CD4-positive, alpha-beta memory T cell (primary cell): ENCODE results near the gene RERG. TPM values are rescaled to one million over a fixed set of nuclear protein-coding genes. Genes with fewer than 3 reads are reported as not detected.

ENCODE experiments used
- CTCF ChIA-PET: fragments of 350-600 bp; sonication (Branson Sonifier 250); formaldehyde crosslinking; loops from one replicate; lab custom pipeline; 2021; ENCODE audit warnings: inconsistent platforms; ENCODE audit not compliant: partially characterized antibody; lab: Charles Lee
- POLR2A ChIA-PET: fragments of 350-600 bp; sonication (Branson Sonifier 250); formaldehyde crosslinking; loops from one replicate; lab custom pipeline; 2021; ENCODE audit not compliant: partially characterized antibody; lab: Charles Lee
- DNase-seq, 5 donors: peaks; one replicate each; pipeline versions ENCODE4 v3.0.0 to v3.0.0-alpha.2; 2020 to 2022; ENCODE audit warnings: mixed read lengths in 1 of 5
- H3K27ac ChIP-seq: one replicate; pipeline ENCODE4 v1.7.0; 2013; ENCODE audit warnings: low read depth, low read length
- H3K27me3 ChIP-seq: 2 replicates; pipeline ENCODE4 v1.7.0; 2013; ENCODE audit warnings: mild to moderate bottlenecking, low read length, moderate library complexity; ENCODE audit not compliant: insufficient read depth
- H3K36me3 ChIP-seq: 2 replicates; pipeline ENCODE4 v1.7.0; 2013; ENCODE audit warnings: mild to moderate bottlenecking, low read length, moderate library complexity; ENCODE audit not compliant: insufficient read depth
- H3K4me1 ChIP-seq: 2 replicates; pipeline ENCODE4 v1.7.0; 2013; ENCODE audit warnings: mild to moderate bottlenecking, low read length, moderate library complexity; ENCODE audit not compliant: insufficient read depth
- H3K4me3 ChIP-seq, 2 donors: one replicate each; pipeline ENCODE4 v1.7.0; 2013; ENCODE audit warnings: low read length in 2 of 2, mild to moderate bottlenecking in 1 of 2
- H3K9me3 ChIP-seq, 2 donors: one replicate each; pipeline ENCODE4 v1.7.0; 2013; ENCODE audit warnings: low read length in 2 of 2, control low read depth in 1 of 2; ENCODE audit not compliant: control insufficient read depth in 1 of 2
- H3K27ac Mint-ChIP-seq, 7 donors: one replicate each; pipeline ENCODE4 v1.8.0; 2020 to 2021; ENCODE audit warnings: mixed read lengths in 7 of 7, mild to moderate bottlenecking in 6 of 7, inconsistent platforms in 3 of 7, moderate library complexity in 3 of 7
- H3K27me3 Mint-ChIP-seq, 2 donors: one replicate each; pipeline ENCODE4 v1.8.0; 2020 to 2021; ENCODE audit warnings: mixed read lengths in 2 of 2
- H3K36me3 Mint-ChIP-seq, 2 donors: one replicate each; pipeline ENCODE4 v1.8.0; 2020 to 2021; ENCODE audit warnings: mixed read lengths in 2 of 2, inconsistent platforms in 1 of 2, mild to moderate bottlenecking in 1 of 2
- H3K4me1 Mint-ChIP-seq, 4 donors: one replicate each; pipeline ENCODE4 v1.8.0; 2020 to 2021; ENCODE audit warnings: mixed read lengths in 4 of 4, mild to moderate bottlenecking in 1 of 4
- H3K4me3 Mint-ChIP-seq, 8 donors: one replicate each; pipeline ENCODE4 v1.8.0; 2020 to 2021; ENCODE audit warnings: mixed read lengths in 8 of 8, mild to moderate bottlenecking in 7 of 8, moderate library complexity in 6 of 8, inconsistent platforms in 3 of 8
- H3K9me3 Mint-ChIP-seq, 8 donors: one replicate each; pipeline ENCODE4 v1.8.0; 2020 to 2021; ENCODE audit warnings: mixed read lengths in 8 of 8, mild to moderate bottlenecking in 5 of 8, inconsistent platforms in 3 of 8, moderate library complexity in 1 of 8
- intact Hi-C: fragments of 100-400 bp; cut with micrococcal nuclease; formaldehyde crosslinking; loops from one replicate; pipeline ENCODE4 v1.15.1; 2023
- polyA plus RNA-seq, 2 donors: library from polyadenylated mRNA; unstranded; fragments of 300-500 nt; fragmentation: Illumina TruSeq; gene quantifications; one replicate each; pipeline ENCODE4 v1.2.3, GENCODE V29; 2021
- total RNA-seq, 2 experiments: library from RNA; stranded (reverse); gene quantifications; one replicate each; pipeline ENCODE4 v1.2.3, GENCODE V29; 2021

RERG gene
- total and polyA plus RNA-seq, 4 experiments from 2014 or later = not detected

- Histone ChIP-seq H3K27ac (no peak overlapping the region), H3K4me1 (no peaks in the 10 kb centered on the region), H3K36me3 (no peaks in the 10 kb centered on the region), H3K27me3 (no peaks in the 10 kb centered on the region), H3K4me3 (no peak overlapping the region), H3K9me3 (no peaks in the 10 kb centered on the region)
- Mint-ChIP-seq H3K27ac (no peak overlapping the region), H3K4me1 (peaks cover 0 to 2% (median 0%) of the 10 kb centered on the region in 4 donors), H3K4me3 (no peak overlapping the region), H3K27me3 (peaks cover 12 to 15% of the 10 kb centered on the region in 2 donors), H3K36me3 (no peaks in the 10 kb centered on the region), H3K9me3 (peaks cover 0 to 3% (median 0%) of the 10 kb centered on the region in 8 donors)
- CTCF ChIA-PET = no interaction called here
- intact Hi-C loops = no loop called here
- DNase-seq = no peak
- POLR2A ChIA-PET = no interaction called here
Observed at GRCh38 chr12:15179672-15180071, 41.5 kb downstream of the RERG start.

- DNase-seq = no peak
- CTCF ChIA-PET = no interaction called here
Observed at GRCh38 chr12:15173142-15173541, 48.1 kb downstream of the RERG start.

GRCh38 chr12:15172060-15172822 is 49.0 kb downstream of the RERG start:
- ChIA-PET POLR2A (no interaction called here), CTCF (no interaction called here)
- no peaks in the 10 kb centered on the region for H3K36me3 Mint-ChIP-seq
- DNase-seq = no peak
- no peak overlapping the region for H3K27ac Mint-ChIP-seq
- H3K9me3 ChIP-seq = no peaks in the 10 kb centered on the region
- H3K27me3 ChIP-seq = no peaks in the 10 kb centered on the region
- no peaks in the 10 kb centered on the region for H3K36me3 ChIP-seq
- H3K4me3 ChIP-seq = no peak overlapping the region
- no peaks in the 10 kb centered on the region for H3K4me1 ChIP-seq
- intact Hi-C loops = no loop called here
- H3K4me3 Mint-ChIP-seq = no peak overlapping the region
- peaks cover 1 to 4% of the 10 kb centered on the region in 2 donors for H3K27me3 Mint-ChIP-seq
- H3K27ac ChIP-seq = no peak overlapping the region
- peaks cover 0 to 8% (median 2%) of the 10 kb centered on the region in 8 donors for H3K9me3 Mint-ChIP-seq
- H3K4me1 Mint-ChIP-seq = no peaks in the 10 kb centered on the region

More at GRCh38 chr12:15173142-15173541, 48.1 kb downstream of the RERG start:
- Histone ChIP-seq H3K27ac (no peak overlapping the region), H3K4me1 (no peaks in the 10 kb centered on the region), H3K9me3 (no peaks in the 10 kb centered on the region), H3K27me3 (no peaks in the 10 kb centered on the region), H3K36me3 (no peaks in the 10 kb centered on the region), H3K4me3 (no peak overlapping the region)
- Mint-ChIP-seq H3K4me3 (no peak overlapping the region), H3K36me3 (no peaks in the 10 kb centered on the region), H3K27ac (no peak overlapping the region), H3K4me1 (no peaks in the 10 kb centered on the region), H3K9me3 (peaks cover 0 to 8% (median 2%) of the 10 kb centered on the region in 8 donors), H3K27me3 (peaks cover 4% of the 10 kb centered on the region in 2 donors)
- intact Hi-C loops = no loop called here
- POLR2A ChIA-PET = no interaction called here

GRCh38 chr12:15171012-15171655 is 50.1 kb downstream of the RERG start:
- Mint-ChIP-seq H3K9me3 (peaks cover 0 to 8% (median 2%) of the 10 kb centered on the region in 8 donors), H3K36me3 (no peaks in the 10 kb centered on the region), H3K4me3 (no peak overlapping the region), H3K4me1 (no peaks in the 10 kb centered on the region), H3K27me3 (peaks cover 1 to 4% of the 10 kb centered on the region in 2 donors), H3K27ac (no peak overlapping the region)
- ChIA-PET CTCF (no interaction called here), POLR2A (no interaction called here)
- no peak for DNase-seq
- intact Hi-C loops = no loop called here
- Histone ChIP-seq H3K9me3 (no peaks in the 10 kb centered on the region), H3K27ac (no peak overlapping the region), H3K36me3 (no peaks in the 10 kb centered on the region), H3K4me1 (no peaks in the 10 kb centered on the region), H3K27me3 (no peaks in the 10 kb centered on the region), H3K4me3 (no peak overlapping the region)

- Histone ChIP-seq H3K4me3 (no peak overlapping the region), H3K27me3 (no peaks in the 10 kb centered on the region), H3K4me1 (no peaks in the 10 kb centered on the region), H3K9me3 (no peaks in the 10 kb centered on the region), H3K36me3 (no peaks in the 10 kb centered on the region), H3K27ac (no peak overlapping the region)
- Mint-ChIP-seq H3K36me3 (no peaks in the 10 kb centered on the region), H3K4me3 (no peak overlapping the region), H3K9me3 (peaks cover 0 to 7% (median 0%) of the 10 kb centered on the region in 8 donors), H3K4me1 (no peaks in the 10 kb centered on the region), H3K27ac (no peak overlapping the region), H3K27me3 (peaks cover 0 to 1% of the 10 kb centered on the region in 2 donors)
- ChIA-PET POLR2A (no interaction called here), CTCF (no interaction called here)
- intact Hi-C loops = no loop called here
- DNase-seq = no peak
Observed at GRCh38 chr12:15168026-15168678, 53.1 kb downstream of the RERG start.

GRCh38 chr12:15165012-15165659 is 56.1 kb downstream of the RERG start:
- H3K4me1 ChIP-seq = no peaks in the 10 kb centered on the region
- H3K27me3 ChIP-seq = no peaks in the 10 kb centered on the region
- H3K4me1 Mint-ChIP-seq = no peaks in the 10 kb centered on the region

More at GRCh38 chr12:15165012-15165659, 56.1 kb downstream of the RERG start:
- no peaks in the 10 kb centered on the region for H3K9me3 ChIP-seq
- H3K27ac ChIP-seq = no peak overlapping the region
- H3K36me3 ChIP-seq = no peaks in the 10 kb centered on the region
- no peaks in the 10 kb centered on the region for H3K36me3 Mint-ChIP-seq
- H3K4me3 Mint-ChIP-seq = no peak overlapping the region
- H3K4me3 ChIP-seq = no peak overlapping the region
- POLR2A ChIA-PET = no interaction called here
- CTCF ChIA-PET = no interaction called here
- DNase-seq = no peak
- no peaks in the 10 kb centered on the region for H3K27me3 Mint-ChIP-seq
- no peak overlapping the region for H3K27ac Mint-ChIP-seq
- no peaks in the 10 kb centered on the region for H3K9me3 Mint-ChIP-seq
- intact Hi-C loops = no loop called here
